Subcutaneous abdominal adipose tissue (tissue), 5 donors: Measurements from ENCODE around the gene ADAMTS6.
A peak's percentile ranks its signal among the peaks of the same experiment; 100 is the strongest.

Source experiments
- H3K27ac ChIP-seq: one replicate; pipeline ENCODE4 v1.7.0; 2013; ENCODE audit warnings: low read depth, mild to moderate bottlenecking, inconsistent platforms, low read length, moderate library complexity
- H3K27me3 ChIP-seq, 5 donors: one replicate each; pipeline ENCODE4 v1.7.0; 2013; ENCODE audit warnings: low read length in 5 of 5, inconsistent platforms in 1 of 5; ENCODE audit not compliant: control insufficient read depth in 5 of 5, insufficient read depth in 4 of 5
- H3K36me3 ChIP-seq, 5 donors: one replicate each; pipeline ENCODE4 v1.7.0; 2013; ENCODE audit warnings: low read length in 5 of 5; ENCODE audit not compliant: control insufficient read depth in 5 of 5, insufficient read depth in 5 of 5
- H3K4me1 ChIP-seq, 5 donors: one replicate each; pipeline ENCODE4 v1.7.0; 2013; ENCODE audit warnings: low read length in 5 of 5, mild to moderate bottlenecking in 3 of 5, moderate library complexity in 1 of 5; ENCODE audit not compliant: control insufficient read depth in 5 of 5, insufficient read depth in 5 of 5
- H3K4me3 ChIP-seq, 5 donors: one replicate each; pipeline ENCODE4 v1.7.0; 2013; ENCODE audit warnings: low read length in 5 of 5, low read depth in 1 of 5
- H3K9ac ChIP-seq, 5 donors: one replicate each; pipeline ENCODE4 v1.7.0; 2013; ENCODE audit warnings: low read length in 5 of 5, mild to moderate bottlenecking in 4 of 5, moderate library complexity in 3 of 5
- H3K9me3 ChIP-seq, 5 donors: one replicate each; pipeline ENCODE4 v1.7.0; 2013; ENCODE audit warnings: low read length in 5 of 5; ENCODE audit not compliant: control insufficient read depth in 5 of 5
- donor health status: healthy.
- donor health status: healthy.
- donor health status: healthy.
- donor health status: healthy.
- donor health status: healthy.

The ADAMTS6 gene

DNA sequence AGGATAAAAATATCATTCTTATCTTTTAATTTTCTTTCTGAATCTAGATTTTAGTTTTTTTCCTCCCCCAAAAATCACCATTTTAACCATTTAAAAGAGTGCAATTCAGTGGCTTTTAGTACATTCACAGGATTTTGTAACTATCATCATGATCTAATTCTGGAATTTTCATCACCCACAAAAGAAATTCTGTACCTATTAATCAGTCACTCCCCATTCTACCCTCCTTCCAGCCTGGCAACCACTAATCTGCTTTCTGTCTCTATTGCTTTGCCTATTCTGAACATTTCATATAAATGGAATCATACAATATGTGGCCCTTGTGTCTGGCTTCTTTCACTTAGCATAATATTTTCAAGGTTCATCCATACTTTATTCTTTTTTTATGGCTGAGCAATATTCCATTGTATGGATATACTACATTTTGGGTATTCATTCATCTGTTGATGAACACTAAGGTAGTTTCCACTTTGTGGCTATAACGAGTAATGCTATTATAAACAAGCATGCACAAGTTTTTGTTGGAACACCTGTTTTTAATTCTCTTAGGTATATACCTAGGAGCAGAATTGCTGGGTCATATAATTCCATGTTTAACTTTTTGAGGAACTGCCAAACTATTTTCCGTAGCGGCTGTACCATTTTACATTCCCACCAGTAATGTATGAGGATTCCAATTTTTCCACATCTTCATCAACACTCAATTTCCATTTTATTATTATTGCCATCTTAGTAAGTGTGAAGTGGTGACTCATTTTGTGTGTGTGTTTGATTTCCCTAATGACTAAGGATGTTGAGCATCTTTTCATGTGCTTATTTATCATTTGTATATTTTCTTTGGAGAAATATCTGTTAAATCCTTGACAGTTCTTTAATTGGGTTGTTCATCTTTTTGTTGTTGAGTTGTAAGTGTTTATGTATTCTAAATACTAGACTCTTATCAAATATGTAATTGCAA, 372.7 kb downstream of the ADAMTS6 start:
- Histone ChIP-seq H3K9ac (no peak overlapping the region), H3K27ac (no peak overlapping the region), H3K4me1 (no peaks in the 10 kb centered on the region), H3K4me3 (no peak overlapping the region), H3K9me3 (no peaks in the 10 kb centered on the region), H3K36me3 (no peaks in the 10 kb centered on the region), H3K27me3 (no peaks in the 10 kb centered on the region)

DNA sequence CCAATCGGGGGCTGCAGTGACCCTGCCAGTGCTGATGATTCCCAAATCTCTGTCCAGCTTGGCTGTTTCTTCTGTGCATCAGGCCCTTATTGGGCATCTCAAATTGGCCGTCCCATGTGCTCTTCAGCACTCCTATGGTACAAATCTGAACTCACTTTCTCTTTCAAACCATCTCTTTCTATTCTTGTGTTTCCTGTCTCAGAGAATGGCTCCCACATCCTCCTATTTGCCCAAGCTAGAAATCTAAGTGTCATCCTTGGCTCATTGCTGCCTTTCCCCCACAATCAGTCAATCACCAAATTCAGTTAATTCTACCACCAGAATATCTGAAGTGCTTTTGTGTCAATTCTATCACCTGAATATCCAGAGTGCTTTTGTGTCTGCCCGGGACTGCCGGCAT, 376.4 kb downstream of the ADAMTS6 start:
- Histone ChIP-seq H3K27me3 (no peaks in the 10 kb centered on the region), H3K9ac (no peak overlapping the region), H3K36me3 (no peaks in the 10 kb centered on the region), H3K27ac (no peak overlapping the region), H3K4me1 (peaks cover 0 to 13% (median 12%) of the 10 kb centered on the region in 5 donors), H3K4me3 (no peak overlapping the region), H3K9me3 (no peaks in the 10 kb centered on the region)

DNA sequence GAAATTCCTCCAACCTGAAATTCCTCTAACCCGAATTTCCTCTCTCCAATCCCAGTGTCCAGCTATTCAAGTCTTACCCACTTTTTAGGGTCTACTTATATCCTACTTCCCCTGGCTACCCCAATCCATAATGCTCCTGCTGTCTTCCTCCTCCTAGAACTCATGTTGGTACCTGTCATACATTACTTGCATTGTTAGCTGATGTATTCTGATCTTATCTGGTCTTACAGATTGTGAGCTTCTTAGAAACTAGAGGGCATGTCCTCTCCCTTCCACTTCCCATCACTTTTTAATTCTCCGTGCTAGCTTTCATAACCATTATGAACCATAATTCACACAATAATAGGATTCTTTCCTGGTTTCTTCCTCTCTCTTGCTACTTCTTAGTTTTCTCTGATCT, 376.9 kb downstream of the ADAMTS6 start:
- H3K4me3 ChIP-seq = no peak overlapping the region
- no peaks in the 10 kb centered on the region for H3K27me3 ChIP-seq
- H3K9me3 ChIP-seq = no peaks in the 10 kb centered on the region
- no peak overlapping the region for H3K9ac ChIP-seq
- peaks cover 0 to 13% (median 12%) of the 10 kb centered on the region in 5 donors for H3K4me1 ChIP-seq
- no peaks in the 10 kb centered on the region for H3K36me3 ChIP-seq
- no peak overlapping the region for H3K27ac ChIP-seq

DNA sequence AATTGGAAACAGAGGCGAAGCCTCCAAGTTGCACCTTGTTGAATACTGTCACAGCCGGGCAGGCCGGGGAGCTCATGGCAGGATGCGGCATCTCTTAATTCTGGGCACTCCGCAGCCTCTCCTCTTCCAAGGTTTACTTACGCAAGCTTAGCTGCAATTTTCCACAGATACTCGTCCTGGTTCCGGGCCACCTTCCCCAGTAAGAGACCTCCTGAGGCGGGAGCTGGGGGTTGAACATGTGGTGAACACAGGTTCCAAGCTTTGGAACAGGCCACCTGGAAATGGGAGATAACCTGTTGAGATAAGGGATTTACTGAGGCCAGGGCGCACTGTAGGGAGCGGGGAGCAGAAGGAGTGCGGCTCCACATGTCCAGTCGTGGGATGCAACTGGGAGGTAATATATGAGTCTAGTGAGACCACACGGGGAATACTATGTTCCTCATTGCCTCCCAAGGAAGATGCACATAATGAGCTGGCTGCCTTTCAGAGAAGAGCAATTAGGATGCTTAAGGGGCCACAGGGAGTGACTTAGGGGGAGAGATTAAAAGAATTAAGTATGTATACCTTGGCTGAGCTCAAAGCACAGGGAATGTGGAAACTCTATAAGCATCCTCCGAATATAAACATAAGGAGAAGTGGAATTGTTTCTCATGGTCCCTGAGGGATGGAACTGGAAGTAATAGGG, 377.8 kb downstream of the ADAMTS6 start:
- peaks cover 0 to 13% (median 12%) of the 10 kb centered on the region in 5 donors for H3K4me1 ChIP-seq
- no peaks in the 10 kb centered on the region for H3K9me3 ChIP-seq
- peak overlapping the region in 3 of 5 donors; percentile 54 to 76 (median 67) for H3K9ac ChIP-seq
- peak overlapping the region; percentile 75 for H3K27ac ChIP-seq
- H3K36me3 ChIP-seq = no peaks in the 10 kb centered on the region
- H3K4me3 ChIP-seq = peak overlapping the region in 4 of 5 donors; percentile 68 to 77 (median 72)
- no peaks in the 10 kb centered on the region for H3K27me3 ChIP-seq

DNA sequence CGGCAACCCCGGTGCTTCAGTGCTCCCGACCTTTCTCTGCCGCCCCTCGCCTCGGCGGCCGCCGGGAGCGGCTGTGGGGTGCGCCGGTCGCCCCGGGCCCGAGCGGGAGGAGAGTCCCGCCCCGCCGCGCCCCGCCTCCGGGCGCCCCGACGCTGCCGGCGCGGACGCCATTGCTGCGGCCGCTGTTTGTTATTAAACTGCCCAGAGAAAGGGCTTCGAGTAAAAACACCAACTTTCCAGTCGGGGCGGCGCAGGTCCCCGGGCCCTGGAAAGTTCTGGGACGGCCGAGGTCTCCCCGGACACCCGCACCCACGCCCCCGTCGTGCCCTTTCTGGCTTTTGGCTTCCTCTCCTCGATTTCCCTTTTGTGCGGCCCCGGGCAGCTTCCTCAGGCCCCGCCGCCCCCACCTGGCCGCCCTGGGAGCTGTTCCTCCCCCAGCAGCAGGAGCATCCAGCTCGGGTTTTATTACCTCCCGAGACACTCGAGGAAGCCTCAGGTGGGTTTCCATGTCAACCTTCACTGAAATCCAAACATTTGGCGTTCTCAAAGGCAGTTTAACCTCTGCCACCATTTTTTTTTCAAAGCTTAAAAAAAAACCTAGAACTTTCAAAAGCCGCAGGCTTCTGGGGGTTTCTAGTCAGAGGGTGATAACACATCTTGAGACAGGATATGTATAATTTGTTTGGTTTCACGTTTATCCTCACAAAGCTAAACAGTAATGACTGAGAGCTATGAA, 378.6 kb downstream of the ADAMTS6 start:
- Histone ChIP-seq H3K27ac (peak overlapping the region; percentile 75), H3K4me3 (peak overlapping the region; percentile 68 to 77 (median 72))

DNA sequence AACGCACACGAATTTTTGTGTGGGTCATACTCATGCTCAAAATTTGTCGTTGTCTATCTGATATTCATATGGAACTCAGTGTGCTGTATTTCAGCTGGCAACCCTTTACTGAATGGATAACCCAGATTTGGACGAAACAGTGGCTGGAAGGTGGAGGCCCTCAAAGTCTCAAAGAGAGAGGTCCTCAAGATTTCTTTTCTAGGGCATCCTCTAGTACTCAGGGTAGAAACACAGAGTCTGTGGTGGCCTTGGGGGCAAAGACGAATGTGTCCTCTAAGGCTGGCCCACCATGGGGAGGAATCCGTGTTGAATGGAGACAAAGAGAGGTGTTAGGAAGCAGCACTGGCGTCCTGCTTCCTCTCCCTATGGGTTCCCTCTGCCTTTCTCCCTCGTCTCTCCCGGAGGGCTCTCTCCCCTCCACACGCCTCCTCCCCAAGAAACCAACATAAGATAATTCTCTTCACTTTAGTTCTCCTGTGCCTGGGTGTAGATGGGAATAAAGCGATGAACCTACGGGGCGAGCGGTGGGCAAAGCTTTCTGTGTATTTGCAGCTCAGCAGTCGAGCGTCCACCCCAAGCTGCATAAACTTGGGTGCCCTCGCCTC, 379.2 kb downstream of the ADAMTS6 start:
- peak overlapping the region; percentile 68 to 77 (median 72) for H3K4me3 ChIP-seq
- no peaks in the 10 kb centered on the region for H3K27me3 ChIP-seq
- H3K36me3 ChIP-seq = no peaks in the 10 kb centered on the region
- peaks cover 0 to 13% (median 12%) of the 10 kb centered on the region in 5 donors for H3K4me1 ChIP-seq
- no peaks in the 10 kb centered on the region for H3K9me3 ChIP-seq
- H3K27ac ChIP-seq = peak overlapping the region; percentile 75
- H3K9ac ChIP-seq = peak overlapping the region; percentile 54 to 80 (median 69)

More for the DNA sequence above, 378.6 kb downstream of the ADAMTS6 start:
- Histone ChIP-seq H3K9me3 (no peaks in the 10 kb centered on the region), H3K9ac (peak overlapping the region; percentile 54 to 80 (median 69)), H3K4me1 (peaks cover 0 to 13% (median 12%) of the 10 kb centered on the region in 5 donors), H3K36me3 (no peaks in the 10 kb centered on the region), H3K27me3 (no peaks in the 10 kb centered on the region)

DNA sequence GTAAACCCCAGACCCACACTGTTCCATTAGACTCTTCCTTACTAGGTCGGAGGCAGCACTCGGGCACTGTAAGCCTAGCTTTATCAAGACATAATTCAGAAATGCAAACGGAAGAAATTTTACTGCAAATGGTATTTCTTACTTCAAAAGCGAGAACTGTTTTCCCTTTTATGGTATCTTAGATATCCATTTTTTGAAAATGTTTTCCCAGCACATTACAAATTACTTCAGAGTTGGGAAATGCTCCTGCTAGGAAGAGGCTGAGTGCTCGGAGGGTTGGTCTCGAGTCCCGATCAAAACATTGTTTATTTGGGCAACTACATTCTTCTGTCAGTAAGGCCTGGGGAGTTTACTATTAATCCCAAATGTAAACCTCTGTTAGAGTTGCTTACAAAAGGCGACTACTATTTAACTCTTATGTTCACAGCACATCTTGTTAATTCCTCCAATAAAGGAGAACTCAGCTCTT, 380.1 kb downstream of the ADAMTS6 start:
- Histone ChIP-seq H3K9ac (no peak overlapping the region), H3K36me3 (no peaks in the 10 kb centered on the region), H3K27me3 (no peaks in the 10 kb centered on the region), H3K9me3 (no peaks in the 10 kb centered on the region), H3K4me3 (no peak overlapping the region), H3K4me1 (peaks cover 0 to 13% (median 12%) of the 10 kb centered on the region in 5 donors), H3K27ac (no peak overlapping the region)

DNA sequence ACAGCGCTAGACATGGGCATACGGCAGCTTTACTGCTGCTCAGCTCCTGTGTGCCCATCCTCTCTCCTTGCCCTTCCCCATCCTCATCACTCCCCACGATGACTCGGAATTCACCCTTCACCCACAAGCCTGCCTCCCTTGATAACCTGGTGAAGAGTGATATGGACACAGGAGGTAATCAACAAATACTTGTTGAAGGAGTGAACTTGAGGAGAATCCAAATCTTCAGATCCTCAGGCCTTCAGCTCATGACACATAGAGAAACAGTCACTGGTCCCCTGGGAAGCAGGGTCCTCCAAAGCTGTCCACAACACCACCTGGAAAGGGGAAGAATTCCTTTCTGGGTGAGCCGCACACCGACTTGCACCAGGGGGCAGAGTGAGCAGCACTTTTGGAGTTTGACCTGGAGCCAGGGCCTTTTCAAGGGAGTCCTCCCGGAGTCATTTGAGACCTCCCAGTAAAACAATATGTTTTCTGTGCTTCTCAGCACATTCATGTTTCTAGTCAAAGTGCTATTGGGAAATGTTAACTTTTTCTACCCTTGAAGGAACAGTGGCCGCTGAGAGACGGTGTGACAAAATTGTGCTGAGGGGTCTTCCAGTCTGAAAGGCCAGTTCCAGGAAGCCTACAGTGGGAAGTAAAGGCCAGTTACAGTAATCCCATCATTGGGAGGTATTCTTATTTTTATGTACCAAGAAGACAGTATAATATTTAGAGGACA, 380.6 kb downstream of the ADAMTS6 start:
- Histone ChIP-seq H3K4me3 (no peak overlapping the region), H3K27ac (no peak overlapping the region), H3K27me3 (no peaks in the 10 kb centered on the region), H3K9ac (no peak overlapping the region), H3K4me1 (peaks cover 0 to 13% (median 12%) of the 10 kb centered on the region in 5 donors), H3K9me3 (no peaks in the 10 kb centered on the region), H3K36me3 (no peaks in the 10 kb centered on the region)
